MG63 (cell line): Measurements from ENCODE around the gene SLC35E2B. TPM values are rescaled to one million over a fixed set of nuclear protein-coding genes. Genes with fewer than 3 reads are reported as not detected.
"Not testable (repeated sequence)": the region's sequence is repeated elsewhere in the genome, so short reads cannot be mapped to it uniquely, and the experiment has no call there.

Source experiments
- DNase-seq: peaks from one replicate; pipeline ENCODE4 v3.0.0-alpha.2; 2020
- H3K27me3 ChIP-seq: fragments of 250-450 bp; sonication (Bioruptor Pico); 2 replicates; pipeline ENCODE4 v1.5.1; 2020; ENCODE audit warnings: mild to moderate bottlenecking, moderate library complexity
- H3K36me3 ChIP-seq: fragments of 250-450 bp; sonication (Bioruptor Pico); 2 replicates; pipeline ENCODE4 v1.5.1; 2020; ENCODE audit warnings: mild to moderate bottlenecking, moderate library complexity
- H3K4me3 ChIP-seq: fragments of 250-450 bp; sonication (Bioruptor Pico); 2 replicates; pipeline ENCODE4 v1.5.1; 2020; ENCODE audit warnings: mild to moderate bottlenecking, moderate library complexity
- H3K9me3 ChIP-seq: fragments of 250-450 bp; sonication (Bioruptor Pico); 2 replicates; pipeline ENCODE4 v1.5.1; 2020; ENCODE audit warnings: mild to moderate bottlenecking, moderate library complexity
- total RNA-seq: library from RNA; depleted of rRNA; stranded (reverse); fragments of >200 nt; shearing (Covaris generic); gene quantifications from 2 replicates; pipeline ENCODE4 v1.2.3, GENCODE V29; 2014; ENCODE audit warnings: low replicate concordance; rRNA removed

The SLC35E2B gene
- total RNA-seq, result 14.2 and 21.7 TPM in 2 replicates

GRCh38 chr1:1692714-1693647, at the start of gene SLC35E2B:
Gene SLC35E2B (minus strand): TSS chr1:1692795. CDS start chr1:1676699, 16,096 bp downstream.
- H3K9me3 ChIP-seq, H3K27me3 ChIP-seq, H3K36me3 ChIP-seq: not testable (repeated sequence)
- peak within 1 kb of the TSS; percentile 70 for H3K4me3 ChIP-seq
- peak; percentile 95 for DNase-seq

GRCh38 chr1:1741013-1741412, 48.4 kb upstream of the SLC35E2B start:
- not testable (repeated sequence) for H3K9me3 ChIP-seq, H3K27me3 ChIP-seq, H3K36me3 ChIP-seq, H3K4me3 ChIP-seq
- peak; percentile 81 for DNase-seq

- H3K4me3 ChIP-seq, DNase-seq: not testable (repeated sequence)
These were observed 46.3 kb upstream of the SLC35E2B start for GRCh38 chr1:1738799-1739337.

GRCh38 chr1:1737675-1738590, 45.3 kb upstream of the SLC35E2B start:
- not testable (repeated sequence) for H3K36me3 ChIP-seq, DNase-seq, H3K9me3 ChIP-seq, H3K4me3 ChIP-seq, H3K27me3 ChIP-seq

More at GRCh38 chr1:1738799-1739337, 46.3 kb upstream of the SLC35E2B start:
- H3K27me3 ChIP-seq, H3K9me3 ChIP-seq, H3K36me3 ChIP-seq: not testable (repeated sequence)

- H3K27me3 ChIP-seq, result no peaks in the 10 kb centered on the region
- DNase-seq, result no peak
- H3K4me3 ChIP-seq, result no peak overlapping the region
- no peaks in the 10 kb centered on the region for H3K9me3 ChIP-seq
- peaks cover 16% of the 10 kb centered on the region for H3K36me3 ChIP-seq
These were observed 39.8 kb upstream of the SLC35E2B start for GRCh38 chr1:1732381-1732780.

- Histone ChIP-seq H3K9me3 (no peaks in the 10 kb centered on the region), H3K4me3 (no peak overlapping the region), H3K27me3 (no peaks in the 10 kb centered on the region), H3K36me3 (peaks cover 13% of the 10 kb centered on the region)
- DNase-seq, result no peak
These were observed 38.3 kb upstream of the SLC35E2B start for GRCh38 chr1:1730870-1731269.

- DNase-seq, H3K4me3 ChIP-seq, H3K27me3 ChIP-seq, H3K9me3 ChIP-seq: not testable (repeated sequence)
- peaks cover 13% of the 10 kb centered on the region for H3K36me3 ChIP-seq
These were observed 37.6 kb upstream of the SLC35E2B start for GRCh38 chr1:1730230-1730629.

GRCh38 chr1:1729116-1729816, 36.7 kb upstream of the SLC35E2B start:
- DNase-seq, H3K27me3 ChIP-seq, H3K4me3 ChIP-seq, H3K9me3 ChIP-seq: not testable (repeated sequence)
- H3K36me3 ChIP-seq, result peaks cover 13% of the 10 kb centered on the region

GRCh38 chr1:1728308-1729005, 35.9 kb upstream of the SLC35E2B start:
- H3K36me3 ChIP-seq, result peaks cover 13% of the 10 kb centered on the region
- not testable (repeated sequence) for H3K9me3 ChIP-seq, H3K4me3 ChIP-seq, H3K27me3 ChIP-seq
- DNase-seq, result peak; percentile 31

GRCh38 chr1:1727131-1727651, 34.6 kb upstream of the SLC35E2B start:
- DNase-seq, H3K27me3 ChIP-seq, H3K9me3 ChIP-seq, H3K36me3 ChIP-seq, H3K4me3 ChIP-seq: not testable (repeated sequence)

GRCh38 chr1:1726088-1726487, 33.5 kb upstream of the SLC35E2B start:
- not testable (repeated sequence) for H3K27me3 ChIP-seq, H3K9me3 ChIP-seq, DNase-seq, H3K4me3 ChIP-seq, H3K36me3 ChIP-seq

- DNase-seq, result peak; percentile 99
- peaks cover 15% of the 10 kb centered on the region for H3K36me3 ChIP-seq
- H3K27me3 ChIP-seq, H3K9me3 ChIP-seq: not testable (repeated sequence)
- peak within 1 kb of the TSS; percentile 97 for H3K4me3 ChIP-seq
These were observed 31.7 kb upstream of the SLC35E2B start, which contains the start of gene CDK11A for GRCh38 chr1:1724035-1724864. Gene CDK11A (minus strand): TSS chr1:1724357. CDS start chr1:1722818, 1,539 bp downstream.

GRCh38 chr1:1721201-1721600, 28.6 kb upstream of the SLC35E2B start:
- Histone ChIP-seq H3K36me3 (peaks cover 20% of the 10 kb centered on the region), H3K27me3 (no peaks in the 10 kb centered on the region), H3K4me3 (no peak overlapping the region), H3K9me3 (no peaks in the 10 kb centered on the region)
- DNase-seq, result no peak

GRCh38 chr1:1715109-1715883, 22.7 kb upstream of the SLC35E2B start:
- DNase-seq, H3K9me3 ChIP-seq, H3K27me3 ChIP-seq, H3K4me3 ChIP-seq: not testable (repeated sequence)
- H3K36me3 ChIP-seq, result peaks cover 13% of the 10 kb centered on the region
